HG03280 (cell line): ENCODE results near the gene MANSC4.

Experiments used
- ATAC-seq: cut with Tn5 transposase; IDR thresholded peaks from one replicate; pipeline ENCODE4 v1.9.1; 2021; ENCODE audit warnings: mild to moderate bottlenecking, moderate library complexity; ENCODE audit not compliant: unreplicated experiment

Gene MANSC4

DNA sequence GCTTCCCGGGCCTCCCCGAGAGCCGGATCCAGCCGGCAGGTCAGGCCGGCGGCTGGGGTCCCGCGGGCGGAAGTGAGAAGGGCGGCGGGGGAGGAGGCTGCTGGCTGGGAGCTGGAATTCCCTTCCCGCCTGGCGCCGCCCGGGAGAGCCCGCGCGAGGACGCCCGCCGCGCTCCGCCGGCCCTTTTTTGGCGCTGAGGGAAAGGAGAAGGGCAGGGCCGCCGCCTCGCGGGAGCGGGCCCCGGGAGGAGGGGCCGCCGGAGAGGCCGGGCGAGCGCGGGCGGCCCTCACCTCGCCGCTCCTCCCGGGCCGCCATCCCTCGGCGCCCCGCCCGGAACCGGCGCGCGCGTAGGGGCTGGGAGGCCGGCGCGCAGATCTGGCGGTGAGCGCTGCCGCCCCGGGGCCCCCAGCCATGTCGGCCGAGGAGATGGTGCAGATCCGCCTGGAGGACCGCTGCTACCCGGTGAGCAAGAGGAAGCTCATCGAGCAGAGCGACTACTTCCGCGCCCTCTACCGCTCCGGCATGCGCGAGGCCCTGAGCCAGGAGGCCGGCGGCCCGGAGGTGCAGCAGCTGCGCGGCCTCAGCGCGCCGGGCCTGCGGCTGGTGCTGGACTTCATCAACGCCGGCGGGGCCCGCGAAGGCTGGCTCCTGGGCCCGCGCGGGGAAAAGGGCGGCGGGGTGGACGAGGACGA is at the start of gene MANSC4, which contains the start of gene KLHL42:
Gene MANSC4, minus strand, starts transcription at position 317 of the 692 bp plus-strand sequence. CDS start 8,960 bp downstream, outside the sequence.
Gene KLHL42, plus strand, starts transcription at position 314 of the 692 bp plus-strand sequence. Its CDS starts 98 bp downstream, at position 412.
- ATAC-seq = peak; percentile 78

DNA sequence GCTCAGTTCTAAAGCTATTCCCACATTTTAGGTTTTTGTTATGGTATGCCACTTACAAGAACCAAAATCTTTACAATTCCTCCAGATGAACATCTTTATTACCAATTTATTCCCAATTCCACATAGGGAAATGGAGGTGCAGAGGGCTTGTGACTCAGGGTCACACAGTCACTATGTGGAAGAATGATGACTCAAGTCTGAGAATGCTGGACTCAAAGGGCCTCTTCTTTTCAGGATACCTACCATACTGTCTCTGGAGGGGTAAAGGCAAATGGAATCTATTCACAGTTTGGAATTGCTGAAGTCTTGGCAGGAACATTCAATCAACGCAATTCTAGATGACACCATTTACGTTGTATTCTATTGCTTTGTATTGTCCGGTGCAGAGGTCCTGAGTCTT is 48.2 kb upstream of the MANSC4 start:
- no peak for ATAC-seq

DNA sequence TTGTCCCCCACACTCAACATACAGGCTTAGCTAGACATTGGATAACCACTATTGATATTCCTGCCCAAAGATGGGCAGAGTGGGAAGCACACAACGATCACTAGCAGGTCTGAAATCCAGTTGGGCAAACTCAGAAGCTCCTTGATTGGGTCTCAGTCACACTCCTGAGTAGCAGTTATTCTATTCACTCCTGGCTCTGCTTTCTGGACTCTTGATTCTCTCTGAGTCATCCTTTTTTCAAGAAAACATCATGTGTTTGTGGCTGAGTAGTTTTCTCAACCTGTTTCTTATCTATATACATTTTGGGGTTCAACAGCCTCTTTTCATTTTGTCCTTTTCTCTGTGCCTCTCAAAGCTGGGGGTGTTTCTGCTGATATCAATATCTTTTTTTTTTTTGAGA is 46.0 kb upstream of the MANSC4 start:
- no peak for ATAC-seq

DNA sequence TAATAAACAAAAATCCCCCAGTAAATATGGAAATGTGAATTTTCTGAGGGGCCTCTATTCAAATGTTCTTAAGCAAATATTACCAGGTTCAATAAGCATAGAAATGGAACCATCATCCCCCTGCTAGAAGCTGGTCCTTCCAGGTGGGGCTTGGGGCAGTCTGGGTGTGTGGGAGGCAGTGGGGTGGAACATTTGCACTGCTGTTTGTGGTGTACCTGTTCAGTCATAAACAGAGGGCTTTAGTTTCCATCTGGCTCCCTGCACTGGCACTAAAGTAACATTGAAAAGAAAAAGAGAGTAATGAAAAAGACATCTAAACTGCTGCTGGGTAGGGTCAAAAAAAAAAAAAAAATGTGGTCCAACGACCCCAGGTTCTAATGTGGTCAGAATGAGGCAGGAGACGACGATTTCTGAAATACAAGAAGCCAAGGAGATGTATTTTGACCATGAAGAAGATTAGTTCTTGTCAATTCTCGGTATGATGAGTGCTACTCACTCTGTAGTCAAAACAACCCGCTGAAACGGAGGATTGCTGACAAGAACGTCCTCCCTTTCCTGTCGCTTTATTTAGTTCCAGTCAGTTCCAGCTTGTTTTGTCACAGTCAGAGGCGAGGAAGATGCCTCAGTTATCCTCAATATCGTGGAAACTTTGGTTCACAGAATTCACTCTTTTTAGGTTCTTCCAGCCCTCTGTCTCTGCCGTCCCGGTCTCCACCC is 44.2 kb upstream of the MANSC4 start:
- peak; percentile 60 for ATAC-seq

DNA sequence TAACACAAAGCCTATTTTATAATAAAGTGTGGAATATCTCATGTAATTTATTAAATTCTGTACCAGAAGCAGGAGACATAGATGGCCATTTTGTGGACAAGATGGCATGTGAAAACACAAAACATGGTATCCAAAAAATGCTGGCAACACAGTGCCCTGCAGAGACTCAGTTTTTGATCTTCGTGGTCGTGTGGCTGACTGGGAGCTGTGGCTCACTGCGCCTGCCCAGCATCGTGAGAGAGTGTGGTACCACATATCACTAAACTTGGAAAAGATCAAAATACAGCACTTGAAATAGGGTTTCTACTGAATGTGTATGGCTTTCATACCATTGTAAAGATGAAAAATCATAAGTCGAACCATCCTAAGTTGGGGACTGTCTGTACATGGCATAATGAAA is 43.0 kb upstream of the MANSC4 start:
- no peak for ATAC-seq

DNA sequence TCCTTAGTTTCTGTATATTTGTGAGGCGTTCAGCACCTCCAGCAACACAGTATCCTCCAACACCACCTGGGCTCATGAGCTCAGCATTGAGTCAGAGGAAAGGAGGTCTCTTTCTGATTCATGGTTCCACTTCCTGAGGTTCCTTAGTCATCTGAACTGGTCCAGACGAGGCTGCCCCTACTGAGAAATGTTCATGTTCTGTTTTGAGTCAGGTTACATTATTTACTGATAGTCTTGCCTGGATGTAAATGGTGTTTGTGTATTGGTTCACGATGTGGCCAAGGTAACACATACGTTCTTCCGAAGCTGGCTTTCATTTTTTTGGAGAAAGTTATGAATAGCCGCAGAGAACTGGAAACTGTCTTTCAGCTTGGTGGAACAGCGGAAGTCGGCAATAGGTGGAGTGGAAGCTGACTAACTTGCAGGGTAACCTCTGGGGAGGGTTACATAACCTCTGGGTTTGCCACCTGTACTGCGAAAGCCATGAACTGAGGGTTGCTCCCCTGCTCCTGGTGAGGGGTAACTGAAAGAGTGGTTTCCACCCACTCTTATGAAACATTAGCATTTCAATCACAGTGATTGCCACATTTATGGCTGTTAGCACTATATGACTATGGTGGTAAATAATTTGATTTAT is 42.2 kb upstream of the MANSC4 start:
- peak; percentile 70 for ATAC-seq

DNA sequence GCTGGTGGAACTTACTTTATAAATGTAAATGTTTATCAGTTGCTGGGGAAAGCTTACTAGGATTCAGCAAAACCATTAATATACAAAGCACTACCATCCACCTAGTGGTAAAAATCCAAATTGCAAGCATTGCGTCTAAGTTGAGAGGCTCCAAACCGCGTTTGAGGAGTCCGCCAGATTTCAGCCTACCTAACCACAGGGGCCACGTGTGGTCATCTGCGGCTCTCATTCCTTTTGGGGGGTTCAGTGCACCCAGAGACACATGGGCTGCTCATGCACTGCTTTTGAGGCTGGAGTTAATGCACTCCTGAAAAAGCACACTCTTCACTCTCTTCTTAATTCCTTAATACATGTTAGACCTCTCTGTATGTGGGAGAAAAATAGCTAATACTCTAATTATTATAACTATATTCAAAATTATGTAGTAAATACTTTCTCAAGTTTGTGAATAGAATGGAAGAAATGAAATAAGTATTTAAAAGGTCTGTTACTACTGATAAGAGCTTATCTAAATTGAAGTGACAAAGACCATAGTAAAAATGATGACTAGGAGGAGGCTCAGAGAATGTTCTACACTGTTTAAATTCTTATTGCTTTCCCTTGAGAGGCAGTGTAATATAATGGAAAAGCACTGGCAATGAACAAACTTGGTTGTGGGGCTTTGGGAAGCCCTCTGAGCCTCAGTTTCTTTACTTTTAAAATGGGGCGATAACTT is 41.4 kb upstream of the MANSC4 start:
- ATAC-seq = peak; percentile 21

DNA sequence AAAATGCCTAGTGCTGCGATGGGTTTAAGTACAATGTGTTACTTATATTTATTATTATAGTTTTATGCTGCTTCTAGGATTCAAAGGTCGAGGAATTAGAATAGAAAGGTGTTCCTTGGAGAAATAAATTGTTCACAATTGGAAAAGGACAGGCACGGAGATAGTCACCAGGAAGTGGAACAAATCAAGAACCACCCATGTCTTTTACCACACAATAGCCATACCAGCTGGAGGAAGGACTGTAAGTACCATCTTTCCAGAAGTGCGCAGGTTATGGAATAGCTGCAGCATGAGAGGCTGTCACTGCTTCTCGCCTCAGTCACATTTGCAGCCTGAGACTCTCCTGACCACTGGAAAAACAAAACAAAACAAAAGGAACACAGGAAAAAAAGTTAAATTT is 40.5 kb upstream of the MANSC4 start:
- ATAC-seq = no peak

DNA sequence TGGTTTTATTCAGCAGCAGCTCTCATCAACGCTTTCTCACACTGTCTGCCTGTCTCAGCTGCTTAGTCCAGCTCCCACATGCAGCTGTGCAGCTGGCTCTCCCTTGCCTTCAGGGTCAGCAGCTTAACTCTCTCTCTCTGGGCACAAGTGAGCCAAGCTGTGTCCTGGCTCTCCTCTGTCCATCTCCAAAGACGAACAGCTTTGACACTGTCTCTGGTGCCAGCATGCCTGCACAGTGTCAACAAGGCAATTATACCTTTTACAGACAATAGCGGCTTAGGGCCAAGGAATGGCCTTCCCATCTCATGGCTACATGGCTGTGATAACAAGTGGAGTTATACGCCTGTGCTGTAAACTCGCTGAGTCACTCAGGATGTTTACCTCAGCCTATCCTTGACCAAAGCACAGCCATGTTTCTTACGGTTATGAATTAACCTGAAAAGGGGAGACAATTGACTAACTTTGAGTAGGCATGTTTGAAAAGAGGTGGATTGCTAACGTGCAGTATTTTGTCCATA is 38.4 kb upstream of the MANSC4 start:
- ATAC-seq = no peak

DNA sequence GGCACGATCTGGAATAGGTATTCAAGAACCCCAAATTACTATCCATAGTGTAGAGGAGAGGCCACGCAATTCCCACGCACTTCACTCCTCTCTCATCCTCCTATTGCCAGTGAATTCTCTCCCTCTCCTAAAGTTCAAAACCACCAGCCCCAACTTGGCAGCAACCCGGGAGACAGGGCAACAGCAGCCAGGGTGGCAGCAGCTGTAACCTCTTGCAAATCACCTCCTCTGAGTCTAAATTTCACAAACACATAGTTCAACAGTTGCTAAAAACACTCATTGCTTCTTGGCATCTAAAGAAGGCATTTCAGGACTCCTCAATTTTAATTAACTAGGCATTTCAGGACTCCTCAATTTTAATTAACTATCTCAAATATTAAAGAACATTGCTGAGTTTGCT is 37.7 kb upstream of the MANSC4 start:
- ATAC-seq = no peak

DNA sequence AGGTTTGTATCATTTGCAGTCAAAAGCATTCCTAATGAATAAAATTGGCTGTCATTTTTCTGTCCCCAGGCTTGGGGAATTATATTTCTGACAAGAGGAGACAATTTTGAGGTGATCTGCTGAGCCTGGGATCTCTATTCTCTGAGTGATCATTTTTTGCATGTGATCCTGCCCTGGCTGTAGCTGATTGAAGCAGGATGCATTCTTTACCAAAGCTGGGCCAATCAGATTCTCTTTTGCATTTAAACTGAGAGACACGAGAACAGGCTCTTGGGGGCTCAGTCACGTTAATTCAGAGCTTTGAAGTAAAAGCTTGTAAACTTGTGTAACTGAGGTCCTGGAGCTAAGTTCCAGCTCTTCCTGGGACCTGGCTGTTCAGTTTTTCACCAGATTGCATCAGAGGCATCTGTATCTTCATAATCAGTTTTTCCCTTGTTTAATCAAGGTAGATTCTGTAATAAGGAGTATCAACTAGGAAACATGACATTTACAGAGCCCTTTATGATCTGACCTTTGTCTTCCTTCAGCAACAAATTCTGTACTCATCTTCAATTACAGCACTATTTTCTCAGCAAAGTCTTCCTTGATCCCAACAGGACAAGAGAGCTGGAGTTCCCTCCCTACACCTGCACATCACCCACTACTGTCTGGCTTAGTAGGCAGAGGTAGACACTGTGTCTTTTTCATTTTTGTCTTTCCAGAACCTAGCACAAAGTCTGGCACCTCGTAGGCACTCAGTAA is 35.0 kb upstream of the MANSC4 start:
- ATAC-seq = no peak

DNA sequence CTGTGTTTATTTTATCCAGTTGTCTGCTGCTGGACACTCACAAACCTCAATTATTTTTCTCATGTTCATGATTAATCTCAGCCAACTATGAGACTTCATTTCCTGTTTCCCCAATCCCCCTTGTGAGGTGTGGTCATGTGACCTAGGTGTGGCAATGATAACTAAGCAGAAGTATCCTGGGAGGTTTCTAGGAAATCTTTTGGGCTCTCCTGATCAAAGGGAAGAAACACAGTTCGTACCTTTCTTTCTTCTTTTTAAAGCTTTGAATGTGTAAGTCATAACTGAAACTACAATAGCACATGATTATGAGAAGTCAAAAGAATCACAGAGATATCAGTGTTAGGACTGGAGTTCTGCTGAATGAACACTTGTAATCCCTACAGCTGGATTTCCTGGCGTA is 34.4 kb upstream of the MANSC4 start:
- ATAC-seq = no peak

DNA sequence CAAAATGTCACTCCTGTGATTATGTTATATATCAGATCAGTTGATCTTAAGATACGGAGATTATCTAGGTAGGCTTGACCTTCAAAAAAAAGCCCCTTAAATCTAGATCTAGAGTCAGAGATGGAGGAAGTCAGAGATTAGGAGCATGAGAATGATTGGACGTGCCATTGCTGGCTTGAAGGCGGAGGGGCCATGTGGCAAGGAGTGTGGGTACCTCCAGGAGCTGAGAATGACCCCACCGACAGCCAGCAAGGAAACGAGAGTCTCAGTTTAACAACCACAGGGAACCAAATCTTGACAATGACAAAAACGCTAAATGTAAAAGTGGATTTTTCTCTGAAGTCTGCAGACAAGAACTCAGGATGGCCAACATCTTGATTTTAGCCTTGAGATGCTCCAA is 32.5 kb upstream of the MANSC4 start:
- ATAC-seq = no peak

DNA sequence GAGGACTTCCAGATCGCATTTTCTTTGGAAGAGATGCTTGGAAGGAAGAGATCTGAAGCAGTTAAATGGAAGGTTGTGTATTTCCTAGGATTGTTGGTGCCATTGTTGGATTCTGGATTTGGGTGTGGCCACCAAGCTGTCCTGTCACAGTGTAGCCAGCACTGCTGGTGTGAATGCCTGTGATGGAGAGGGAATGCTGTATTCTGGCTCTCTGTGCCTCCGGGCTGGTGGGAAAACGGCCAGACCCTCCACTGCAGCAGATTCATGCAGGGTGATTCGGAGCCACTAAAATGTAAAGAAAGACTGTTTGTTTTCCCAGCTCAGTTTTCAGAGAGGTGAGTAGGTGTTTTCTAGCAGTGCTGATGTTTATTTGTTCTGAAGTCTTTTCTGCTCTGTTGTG is 30.7 kb upstream of the MANSC4 start:
- ATAC-seq = no peak

DNA sequence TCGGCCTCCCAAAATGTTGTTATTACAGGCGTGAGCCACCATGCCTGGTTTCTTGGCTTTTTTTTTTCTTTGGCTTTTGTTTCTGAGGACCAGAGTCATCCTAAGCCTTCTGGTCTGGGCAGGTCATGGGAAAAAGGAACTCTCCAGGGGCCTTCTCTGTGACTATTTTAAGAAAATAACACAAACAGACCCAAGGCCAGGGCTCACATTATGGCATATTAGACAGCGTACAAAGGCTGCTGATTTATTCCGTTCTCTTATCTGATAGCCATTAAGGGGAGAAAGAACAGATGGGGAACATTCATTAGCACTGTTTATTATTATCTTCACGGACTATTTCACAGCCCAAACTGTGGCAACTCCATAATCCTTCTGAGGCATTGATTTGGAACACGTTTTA is 28.8 kb upstream of the MANSC4 start:
- no peak for ATAC-seq

DNA sequence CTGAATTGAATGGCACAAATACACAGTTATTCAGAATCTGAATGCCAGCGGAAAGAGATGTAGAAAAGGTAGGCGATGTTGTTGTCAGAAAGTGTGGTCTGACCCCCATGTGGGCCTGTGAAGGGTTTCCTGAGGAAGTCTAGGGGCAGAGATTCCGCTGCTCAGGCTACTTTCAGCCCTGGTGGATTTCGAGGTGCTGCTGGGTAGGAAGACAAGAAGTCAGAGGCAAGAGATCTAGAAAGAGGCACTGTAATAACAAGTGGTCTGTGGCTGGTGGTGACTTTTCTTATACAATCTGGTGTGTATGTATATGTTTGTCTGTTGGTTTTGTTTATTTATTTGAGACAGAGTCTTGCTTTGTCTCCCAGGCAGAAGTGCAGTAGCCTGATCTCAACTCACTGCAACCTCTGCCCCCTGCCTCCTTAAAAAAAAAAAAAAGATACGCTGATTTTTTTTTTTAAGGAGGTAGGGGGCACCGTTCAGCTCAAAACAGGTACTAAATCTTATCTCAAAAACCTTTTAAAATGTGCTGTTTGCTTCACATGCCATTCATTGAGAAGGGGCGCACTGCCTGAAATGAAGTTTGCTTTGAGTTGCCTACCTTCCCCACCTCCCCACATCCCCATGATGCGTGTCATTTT is 27.1 kb upstream of the MANSC4 start:
- ATAC-seq = no peak

DNA sequence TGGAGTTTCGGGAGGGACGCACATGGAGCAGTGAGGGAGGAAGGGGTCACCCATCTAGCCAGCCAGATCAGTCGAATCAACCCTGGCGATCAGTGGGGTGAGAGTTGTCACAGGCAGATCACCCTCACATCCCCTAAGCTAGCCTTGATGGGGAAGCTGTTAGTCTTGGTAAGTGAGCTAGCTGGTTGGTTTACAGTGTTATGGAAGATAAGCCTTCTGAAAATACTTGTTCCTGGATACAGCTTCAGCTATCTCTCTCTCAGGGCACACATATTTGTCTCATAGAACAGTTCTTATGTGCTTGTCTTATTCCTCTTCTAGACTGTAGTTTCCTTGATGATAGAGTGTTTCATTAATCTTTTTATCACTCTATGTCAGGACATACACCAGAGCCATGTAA is 26.2 kb upstream of the MANSC4 start:
- ATAC-seq = no peak

DNA sequence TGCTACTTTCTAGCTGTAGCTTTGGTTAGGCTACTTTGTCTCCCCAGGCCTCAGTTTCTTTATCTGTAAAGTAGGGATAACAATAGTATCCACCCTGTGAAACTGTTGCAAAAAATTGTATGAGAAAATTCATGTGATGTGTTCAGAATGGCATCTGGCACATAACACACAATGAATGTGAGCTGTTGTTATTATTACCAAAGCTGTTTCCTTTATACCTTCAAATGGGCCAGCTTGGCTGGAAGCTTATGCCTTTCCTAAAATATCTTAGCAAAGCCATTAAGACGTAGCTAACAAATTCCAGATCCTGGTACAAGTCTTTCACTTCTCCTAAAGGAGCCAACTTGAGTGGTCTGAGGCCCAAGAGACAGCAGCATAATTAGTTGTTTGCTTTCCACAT is 25.2 kb upstream of the MANSC4 start:
- ATAC-seq = no peak

DNA sequence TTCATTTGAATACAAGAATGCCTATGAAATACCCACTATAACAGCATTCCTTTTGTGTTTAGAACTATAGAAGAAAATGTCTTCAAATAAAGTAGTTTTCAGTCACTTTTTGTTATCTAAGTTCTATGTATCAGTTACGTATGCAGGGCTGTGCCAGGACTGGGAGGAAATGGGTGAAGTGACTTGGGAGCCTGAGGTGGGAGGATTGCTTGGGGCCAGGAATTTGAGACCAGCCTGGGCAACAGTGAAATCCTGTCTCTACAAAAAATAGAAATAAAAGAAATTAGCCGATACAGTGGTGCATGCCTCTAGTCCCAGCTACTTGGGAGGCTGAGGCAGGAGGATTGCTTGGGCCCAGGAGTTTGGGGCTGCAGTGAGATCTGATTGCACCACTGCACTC is 22.9 kb upstream of the MANSC4 start:
- ATAC-seq = no peak

DNA sequence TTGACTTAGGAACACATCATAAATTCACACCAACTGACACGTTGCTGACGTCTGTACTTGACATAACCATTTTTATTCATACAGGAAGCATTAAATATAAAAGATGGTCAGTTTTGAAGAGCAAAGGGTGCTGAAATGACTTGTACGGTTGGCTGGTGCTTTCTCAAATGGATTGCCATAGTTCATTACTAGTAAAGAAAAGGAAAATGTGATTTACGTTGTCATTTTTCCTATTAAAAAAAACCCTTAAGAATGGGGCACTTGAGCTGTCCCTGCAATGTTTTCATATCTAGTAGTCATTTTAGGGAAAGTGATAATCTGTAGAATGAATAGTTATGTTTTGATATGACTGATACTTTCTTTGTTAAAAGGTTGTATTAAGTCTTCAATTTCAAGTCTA is 22.5 kb upstream of the MANSC4 start:
- no peak for ATAC-seq
